ENCODE data around the gene RANBP10. TPM values are rescaled to one million over a fixed set of nuclear protein-coding genes. Genes with fewer than 3 reads are reported as not detected.

The RANBP10 gene
- total and polyA plus RNA-seq, 10 of the 15 experiments (the other 5 are each of a cell fraction or from before 2014, with no cell fraction given), result 1.2 to 20.4 (median 10.8) TPM

DNA sequence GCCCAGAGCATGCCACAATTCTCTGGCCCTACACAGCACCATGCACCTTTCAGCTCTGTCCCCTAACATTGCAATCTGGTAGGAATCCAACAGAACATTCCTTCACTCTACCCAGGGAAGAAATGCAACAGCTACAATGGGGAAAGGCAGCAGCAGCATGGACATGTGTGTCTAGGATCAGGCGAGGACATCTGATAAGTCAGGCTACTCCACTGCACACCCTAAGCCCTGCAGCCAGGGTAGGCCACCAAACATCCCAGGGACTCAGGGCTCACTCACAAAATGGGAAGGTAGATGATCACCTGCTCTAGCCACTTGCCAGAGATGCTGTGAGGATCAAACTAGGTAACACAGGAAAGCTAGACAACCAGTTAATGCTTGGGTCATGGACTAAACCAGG is 5.1 kb downstream of the RANBP10 start (continued):
- TF ChIP-seq STAT1 (conservative IDR thresholded peaks at IDR 0.05) (no peak), CBX3 (IDR thresholded peaks at IDR 0.05; ENCODE audit: borderline replicate concordance, low read depth) (no peak), NFYA (IDR thresholded peaks at IDR 0.05; ENCODE audit: borderline replicate concordance, low read depth, low read length) (no peak), DPF2 (IDR thresholded peaks at IDR 0.05) (no peak)
- TF ChIP-seq, protein P1, sequence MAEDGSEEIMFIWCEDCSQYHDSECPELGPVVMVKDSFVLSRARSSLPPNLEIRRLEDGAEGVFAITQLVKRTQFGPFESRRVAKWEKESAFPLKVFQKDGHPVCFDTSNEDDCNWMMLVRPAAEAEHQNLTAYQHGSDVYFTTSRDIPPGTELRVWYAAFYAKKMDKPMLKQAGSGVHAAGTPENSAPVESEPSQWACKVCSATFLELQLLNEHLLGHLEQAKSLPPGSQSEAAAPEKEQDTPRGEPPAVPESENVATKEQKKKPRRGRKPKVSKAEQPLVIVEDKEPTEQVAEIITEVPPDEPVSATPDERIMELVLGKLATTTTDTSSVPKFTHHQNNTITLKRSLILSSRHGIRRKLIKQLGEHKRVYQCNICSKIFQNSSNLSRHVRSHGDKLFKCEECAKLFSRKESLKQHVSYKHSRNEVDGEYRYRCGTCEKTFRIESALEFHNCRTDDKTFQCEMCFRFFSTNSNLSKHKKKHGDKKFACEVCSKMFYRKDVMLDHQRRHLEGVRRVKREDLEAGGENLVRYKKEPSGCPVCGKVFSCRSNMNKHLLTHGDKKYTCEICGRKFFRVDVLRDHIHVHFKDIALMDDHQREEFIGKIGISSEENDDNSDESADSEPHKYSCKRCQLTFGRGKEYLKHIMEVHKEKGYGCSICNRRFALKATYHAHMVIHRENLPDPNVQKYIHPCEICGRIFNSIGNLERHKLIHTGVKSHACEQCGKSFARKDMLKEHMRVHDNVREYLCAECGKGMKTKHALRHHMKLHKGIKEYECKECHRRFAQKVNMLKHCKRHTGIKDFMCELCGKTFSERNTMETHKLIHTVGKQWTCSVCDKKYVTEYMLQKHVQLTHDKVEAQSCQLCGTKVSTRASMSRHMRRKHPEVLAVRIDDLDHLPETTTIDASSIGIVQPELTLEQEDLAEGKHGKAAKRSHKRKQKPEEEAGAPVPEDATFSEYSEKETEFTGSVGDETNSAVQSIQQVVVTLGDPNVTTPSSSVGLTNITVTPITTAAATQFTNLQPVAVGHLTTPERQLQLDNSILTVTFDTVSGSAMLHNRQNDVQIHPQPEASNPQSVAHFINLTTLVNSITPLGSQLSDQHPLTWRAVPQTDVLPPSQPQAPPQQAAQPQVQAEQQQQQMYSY (CRISPR knock-in tag; IDR thresholded peaks at IDR 0.05), result no peak
- TF ChIP-seq, protein P2, sequence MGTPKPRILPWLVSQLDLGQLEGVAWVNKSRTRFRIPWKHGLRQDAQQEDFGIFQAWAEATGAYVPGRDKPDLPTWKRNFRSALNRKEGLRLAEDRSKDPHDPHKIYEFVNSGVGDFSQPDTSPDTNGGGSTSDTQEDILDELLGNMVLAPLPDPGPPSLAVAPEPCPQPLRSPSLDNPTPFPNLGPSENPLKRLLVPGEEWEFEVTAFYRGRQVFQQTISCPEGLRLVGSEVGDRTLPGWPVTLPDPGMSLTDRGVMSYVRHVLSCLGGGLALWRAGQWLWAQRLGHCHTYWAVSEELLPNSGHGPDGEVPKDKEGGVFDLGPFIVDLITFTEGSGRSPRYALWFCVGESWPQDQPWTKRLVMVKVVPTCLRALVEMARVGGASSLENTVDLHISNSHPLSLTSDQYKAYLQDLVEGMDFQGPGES (IDR thresholded peaks at IDR 0.05), result no peak
- TF ChIP-seq, protein P3, sequence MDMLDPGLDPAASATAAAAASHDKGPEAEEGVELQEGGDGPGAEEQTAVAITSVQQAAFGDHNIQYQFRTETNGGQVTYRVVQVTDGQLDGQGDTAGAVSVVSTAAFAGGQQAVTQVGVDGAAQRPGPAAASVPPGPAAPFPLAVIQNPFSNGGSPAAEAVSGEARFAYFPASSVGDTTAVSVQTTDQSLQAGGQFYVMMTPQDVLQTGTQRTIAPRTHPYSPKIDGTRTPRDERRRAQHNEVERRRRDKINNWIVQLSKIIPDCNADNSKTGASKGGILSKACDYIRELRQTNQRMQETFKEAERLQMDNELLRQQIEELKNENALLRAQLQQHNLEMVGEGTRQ (IDR thresholded peaks at IDR 0.05; ENCODE audit: borderline replicate concordance, low read depth, low read length), result no peak
